Superior temporal gyrus (tissue), 1 donor: ENCODE results near the gene CREB3L1.
"Not testable (repeated sequence)": the region's sequence is repeated elsewhere in the genome, so short reads cannot be mapped to it uniquely, and the experiment has no call there.

Experiments used
- DNase-seq: peaks from one replicate; pipeline ENCODE4 v3.0.0-alpha.2; 2016; ENCODE audit errors: extremely low spot score

The CREB3L1 gene

GRCh38 chr11:46249103-46249937 is 28.1 kb upstream of the CREB3L1 start:
- no peak for DNase-seq

- DNase-seq, result no peak
These were observed 27.3 kb upstream of the CREB3L1 start for GRCh38 chr11:46249938-46250744.

GRCh38 chr11:46250745-46251052 is 26.8 kb upstream of the CREB3L1 start:
- DNase-seq, result no peak

GRCh38 chr11:46251954-46252353 is 25.5 kb upstream of the CREB3L1 start:
- DNase-seq, result no peak

- no peak for DNase-seq
These were observed 25.0 kb upstream of the CREB3L1 start for GRCh38 chr11:46252373-46252914.

- DNase-seq, result no peak
These were observed 24.0 kb upstream of the CREB3L1 start for GRCh38 chr11:46253258-46254132.

GRCh38 chr11:46254133-46254491 is 23.4 kb upstream of the CREB3L1 start:
- DNase-seq, result no peak

GRCh38 chr11:46256540-46257001 is 20.9 kb upstream of the CREB3L1 start:
- DNase-seq, result no peak

GRCh38 chr11:46259347-46259746 is 18.1 kb upstream of the CREB3L1 start:
- not testable (repeated sequence) for DNase-seq

- DNase-seq, result no peak
These were observed 17.4 kb upstream of the CREB3L1 start for GRCh38 chr11:46259971-46260560.

GRCh38 chr11:46263120-46263519 is 14.3 kb upstream of the CREB3L1 start:
- DNase-seq, result no peak

GRCh38 chr11:46264030-46264429 is 13.4 kb upstream of the CREB3L1 start:
- DNase-seq, result no peak

GRCh38 chr11:46264976-46265375 is 12.5 kb upstream of the CREB3L1 start:
- DNase-seq, result no peak

- no peak for DNase-seq
These were observed 11.7 kb upstream of the CREB3L1 start for GRCh38 chr11:46265764-46266163.

GRCh38 chr11:46267930-46268329 is 9.5 kb upstream of the CREB3L1 start:
- no peak for DNase-seq

GRCh38 chr11:46270684-46271083 is 6.8 kb upstream of the CREB3L1 start:
- no peak for DNase-seq

GRCh38 chr11:46271407-46271806 is 6.1 kb upstream of the CREB3L1 start:
- DNase-seq, result no peak

GRCh38 chr11:46271875-46272815 is 5.3 kb upstream of the CREB3L1 start:
- no peak for DNase-seq

- DNase-seq, result no peak
These were observed 4.5 kb upstream of the CREB3L1 start for GRCh38 chr11:46272816-46273427.
